Astrocyte (in vitro differentiated cells and primary cell): ENCODE measurements around the gene FBXL13.

ENCODE experiments used
- EZH2 ChIP-seq: IDR thresholded peaks from 2 replicates; pipeline ENCODE4 v1.6.1; 2012; ENCODE audit warnings: mild to moderate bottlenecking, low read length, inconsistent platforms; ENCODE audit not compliant: insufficient read depth
- TF ChIP-seq, protein P1 (sequence below): IDR thresholded peaks from 2 replicates; pipeline ENCODE4 v1.5.1; 2011; ENCODE audit warnings: low read depth, mild to moderate bottlenecking, inconsistent platforms, low read length, moderate library complexity; ENCODE audit not compliant: insufficient read depth

DNA sequence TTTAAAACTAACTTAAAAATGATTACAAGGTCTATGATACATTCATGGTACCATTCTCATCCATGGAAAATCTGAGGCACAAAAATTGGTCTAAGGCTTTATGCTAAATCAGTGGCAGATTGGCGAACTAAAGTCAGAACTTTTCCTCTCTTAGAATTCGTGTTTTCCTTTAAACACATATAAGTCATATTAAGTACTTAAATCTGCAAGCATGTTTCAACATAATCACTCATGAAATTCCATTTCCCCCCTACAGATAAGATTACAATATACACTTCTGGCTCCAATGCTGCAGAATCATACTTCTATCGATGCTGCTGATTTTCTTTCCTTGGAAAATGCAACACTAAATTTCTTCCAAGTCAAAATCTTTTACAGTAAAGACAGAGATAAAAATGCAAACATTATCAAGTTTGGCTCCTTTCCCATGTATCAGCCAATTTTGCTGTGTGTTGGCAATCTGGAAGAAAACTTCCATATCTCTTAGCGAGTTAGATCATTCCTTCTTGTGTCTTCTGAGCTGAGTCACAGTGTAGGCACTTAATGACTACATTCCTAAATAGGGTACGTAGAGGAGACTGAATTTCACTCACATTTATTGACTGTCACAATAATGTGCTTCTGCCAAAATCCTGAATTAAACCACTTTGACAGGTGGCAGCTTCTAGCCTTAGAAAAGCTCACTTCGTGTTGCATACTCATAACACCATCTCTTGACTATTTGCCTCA lies 238.2 kb downstream of the FBXL13 start:
- TF ChIP-seq, protein P1, sequence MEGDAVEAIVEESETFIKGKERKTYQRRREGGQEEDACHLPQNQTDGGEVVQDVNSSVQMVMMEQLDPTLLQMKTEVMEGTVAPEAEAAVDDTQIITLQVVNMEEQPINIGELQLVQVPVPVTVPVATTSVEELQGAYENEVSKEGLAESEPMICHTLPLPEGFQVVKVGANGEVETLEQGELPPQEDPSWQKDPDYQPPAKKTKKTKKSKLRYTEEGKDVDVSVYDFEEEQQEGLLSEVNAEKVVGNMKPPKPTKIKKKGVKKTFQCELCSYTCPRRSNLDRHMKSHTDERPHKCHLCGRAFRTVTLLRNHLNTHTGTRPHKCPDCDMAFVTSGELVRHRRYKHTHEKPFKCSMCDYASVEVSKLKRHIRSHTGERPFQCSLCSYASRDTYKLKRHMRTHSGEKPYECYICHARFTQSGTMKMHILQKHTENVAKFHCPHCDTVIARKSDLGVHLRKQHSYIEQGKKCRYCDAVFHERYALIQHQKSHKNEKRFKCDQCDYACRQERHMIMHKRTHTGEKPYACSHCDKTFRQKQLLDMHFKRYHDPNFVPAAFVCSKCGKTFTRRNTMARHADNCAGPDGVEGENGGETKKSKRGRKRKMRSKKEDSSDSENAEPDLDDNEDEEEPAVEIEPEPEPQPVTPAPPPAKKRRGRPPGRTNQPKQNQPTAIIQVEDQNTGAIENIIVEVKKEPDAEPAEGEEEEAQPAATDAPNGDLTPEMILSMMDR: no peak
- TF ChIP-seq EZH2: no peak
